GM18519 (cell line): Measurements from ENCODE around the gene SLC39A13.

Source experiments
- ATAC-seq: cut with Tn5 transposase; IDR thresholded peaks from one replicate; pipeline ENCODE4 v1.9.1; 2021; ENCODE audit warnings: mild to moderate bottlenecking, moderate library complexity; ENCODE audit not compliant: unreplicated experiment, low FRiP score

SLC39A13 gene

GRCh38 chr11:47418454-47419259 lies 10.3 kb downstream of the SLC39A13 start:
- ATAC-seq, result no peak

DNA sequence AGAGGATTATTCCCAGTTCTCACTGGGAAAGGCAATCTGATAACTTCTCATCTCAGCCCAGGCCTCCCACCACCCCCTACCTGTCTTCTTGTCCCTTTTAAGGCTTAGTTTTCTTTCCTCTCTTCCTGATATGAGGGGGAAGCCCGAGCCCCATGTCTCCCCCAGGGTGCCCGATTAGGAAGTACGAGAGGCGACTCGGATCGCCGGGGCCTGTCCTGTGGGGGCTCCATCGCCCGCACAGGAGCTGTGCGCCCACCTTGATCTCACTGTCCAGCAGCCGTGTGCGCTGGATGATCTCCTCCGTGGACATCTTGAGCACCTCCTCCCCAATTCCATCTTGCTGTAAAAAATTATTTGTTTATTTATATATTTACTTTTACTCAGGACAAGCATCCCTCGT lies 17.2 kb downstream of the SLC39A13 start:
- no peak for ATAC-seq

GRCh38 chr11:47426062-47426956 lies 17.9 kb downstream of the SLC39A13 start, which contains the start of gene PSMC3:
TSS of gene PSMC3 (minus strand) at chr11:47426439. CDS start at chr11:47426279, 160 bp downstream.
- peak; percentile 58 for ATAC-seq

- ATAC-seq, result no peak
Observed at GRCh38 chr11:47430524-47430923, 22.1 kb downstream of the SLC39A13 start.

GRCh38 chr11:47431356-47432083 lies 23.1 kb downstream of the SLC39A13 start:
- no peak for ATAC-seq

DNA sequence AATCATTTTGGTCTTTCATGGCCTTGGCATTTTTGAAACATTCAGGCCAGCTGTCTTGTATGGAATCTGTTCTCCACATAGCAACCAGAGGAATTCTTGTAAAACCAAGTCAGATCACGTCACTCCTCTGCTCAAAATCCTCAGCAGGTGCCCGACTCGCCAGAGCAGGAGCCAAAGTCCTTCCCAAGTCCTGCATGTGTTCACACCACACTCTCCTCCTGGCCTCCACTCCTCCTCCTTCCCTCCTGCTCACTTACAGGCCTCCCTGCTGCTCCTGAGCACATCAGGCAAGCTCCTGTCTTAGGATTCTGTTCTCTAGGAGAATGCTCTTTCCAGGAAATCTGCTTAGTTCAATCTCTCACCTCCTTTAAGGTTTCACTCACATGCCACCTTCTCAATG lies 24.8 kb downstream of the SLC39A13 start:
- no peak for ATAC-seq

DNA sequence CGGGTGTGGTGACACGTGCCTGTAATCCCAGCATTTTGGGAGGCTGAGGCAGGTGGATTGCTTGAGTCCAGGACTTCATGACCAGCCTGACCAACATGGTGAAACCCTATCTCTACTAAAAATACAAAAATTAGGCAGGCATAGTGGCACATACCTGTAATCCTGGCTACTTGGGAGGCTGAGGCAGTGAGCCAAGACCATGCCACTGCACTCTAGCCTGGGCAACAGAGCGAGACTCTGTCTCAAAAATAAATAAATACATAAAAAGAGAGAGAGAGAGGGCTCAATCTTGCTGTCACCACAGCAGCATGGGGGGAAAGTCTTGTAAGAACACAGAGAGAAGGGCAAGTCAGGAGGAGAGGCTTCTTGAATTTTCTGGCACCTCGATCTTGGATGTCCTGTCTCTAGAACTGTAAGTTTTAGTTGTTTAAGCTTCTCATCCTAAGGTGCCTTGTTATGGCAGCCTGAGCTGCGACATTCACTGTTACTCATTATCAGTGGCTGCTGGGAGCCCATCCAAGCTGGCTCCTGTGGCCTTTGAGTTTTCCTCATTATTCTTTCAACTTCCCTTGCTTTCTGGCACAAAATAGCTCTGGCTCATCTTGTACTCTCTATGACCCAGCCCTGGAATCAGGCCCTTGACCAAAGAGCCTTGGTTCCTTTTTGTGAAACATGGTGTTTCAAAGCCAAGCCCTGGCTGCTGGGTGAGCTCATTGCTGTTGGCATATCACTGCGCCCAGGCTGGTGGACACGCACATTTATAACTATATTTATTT lies 25.8 kb downstream of the SLC39A13 start:
- ATAC-seq, result no peak

- ATAC-seq, result no peak
Observed at GRCh38 chr11:47435687-47436086, 27.3 kb downstream of the SLC39A13 start.

GRCh38 chr11:47436726-47437125 lies 28.3 kb downstream of the SLC39A13 start:
- ATAC-seq, result no peak

- no peak for ATAC-seq
Observed at GRCh38 chr11:47437218-47437745, 28.9 kb downstream of the SLC39A13 start.

DNA sequence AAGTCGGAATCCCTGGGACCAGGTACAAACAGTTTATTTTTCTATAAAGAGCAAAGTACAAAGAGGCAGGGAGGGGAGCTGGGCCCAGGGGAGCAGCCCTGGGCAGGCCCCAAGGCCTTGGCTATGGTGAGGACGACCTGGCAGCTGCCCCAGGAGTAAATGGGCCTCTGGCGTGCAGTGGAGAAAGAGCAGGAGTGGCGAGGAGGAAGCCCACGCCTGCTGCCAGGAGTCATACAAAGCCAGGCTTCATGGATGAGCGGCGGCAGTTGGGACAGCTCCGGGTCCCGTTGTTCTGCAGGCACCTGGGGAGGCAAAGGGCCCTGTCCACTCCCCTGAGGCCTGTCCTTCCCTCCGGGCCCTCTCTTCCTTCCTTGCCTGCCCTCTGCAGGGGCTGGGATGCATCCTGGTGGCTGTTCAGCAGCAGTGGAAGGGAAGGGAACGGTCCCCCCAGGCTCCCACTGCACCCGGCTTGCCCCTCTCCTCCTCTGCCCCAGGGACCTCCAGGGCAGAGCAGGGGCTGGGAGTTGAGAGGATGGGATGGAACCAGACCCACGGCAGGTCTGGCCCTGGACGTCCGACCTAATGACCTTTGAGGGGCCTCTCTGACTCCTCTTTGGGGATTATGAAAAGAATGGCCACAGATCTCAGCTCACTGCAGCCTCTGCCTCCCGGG lies 29.5 kb downstream of the SLC39A13 start:
- no peak for ATAC-seq

- no peak for ATAC-seq
Observed at GRCh38 chr11:47438721-47439120, 30.3 kb downstream of the SLC39A13 start.

- ATAC-seq, result no peak
Observed at GRCh38 chr11:47440054-47440476, 31.7 kb downstream of the SLC39A13 start.

- no peak for ATAC-seq
Observed at GRCh38 chr11:47441421-47441820, 33.0 kb downstream of the SLC39A13 start.

GRCh38 chr11:47442514-47442913 lies 34.1 kb downstream of the SLC39A13 start:
- ATAC-seq, result no peak

DNA sequence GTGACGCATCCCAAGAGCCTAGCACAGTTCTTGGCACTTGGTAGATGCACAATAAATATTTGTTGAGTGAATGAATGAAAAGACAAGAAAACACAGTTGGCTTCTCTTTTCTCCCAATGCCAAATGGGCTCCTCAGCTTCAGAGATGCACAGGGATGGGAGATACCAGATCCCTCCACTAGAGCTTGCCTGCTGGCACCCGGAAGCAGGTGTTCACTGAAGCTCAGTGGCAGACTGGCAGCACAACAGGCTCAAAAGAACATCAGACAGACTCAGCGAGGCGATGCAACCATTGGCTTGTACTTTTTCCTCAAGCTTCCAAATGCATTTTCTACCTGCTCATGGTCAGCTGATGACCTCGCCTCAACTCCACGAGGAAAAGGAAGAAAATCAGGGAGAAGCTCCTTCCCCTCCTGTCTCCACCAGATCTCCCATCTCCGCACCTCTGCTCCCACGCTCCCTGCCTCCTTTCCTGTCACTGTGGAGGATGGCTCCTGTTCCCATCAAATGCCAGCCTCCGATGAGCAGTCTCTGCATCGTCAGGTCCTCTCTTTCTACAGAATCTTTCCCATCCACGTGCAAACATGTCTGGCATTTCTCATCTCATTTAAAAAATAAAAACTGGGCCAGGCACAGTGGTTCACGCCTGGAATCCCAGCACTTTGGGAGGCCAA lies 34.8 kb downstream of the SLC39A13 start:
- no peak for ATAC-seq

- no peak for ATAC-seq
Observed at GRCh38 chr11:47443817-47444216, 35.4 kb downstream of the SLC39A13 start.

- no peak for ATAC-seq
Observed at GRCh38 chr11:47445840-47446239, 37.5 kb downstream of the SLC39A13 start.

- no peak for ATAC-seq
Observed at GRCh38 chr11:47446833-47447232, 38.4 kb downstream of the SLC39A13 start.
